ENCODE measurements around the gene FOXL1. TPM values are rescaled to one million over a fixed set of nuclear protein-coding genes. Genes with fewer than 3 reads are reported as not detected.

FOXL1 gene
- total RNA-seq, 1 donor = 2.5 TPM

DNA sequence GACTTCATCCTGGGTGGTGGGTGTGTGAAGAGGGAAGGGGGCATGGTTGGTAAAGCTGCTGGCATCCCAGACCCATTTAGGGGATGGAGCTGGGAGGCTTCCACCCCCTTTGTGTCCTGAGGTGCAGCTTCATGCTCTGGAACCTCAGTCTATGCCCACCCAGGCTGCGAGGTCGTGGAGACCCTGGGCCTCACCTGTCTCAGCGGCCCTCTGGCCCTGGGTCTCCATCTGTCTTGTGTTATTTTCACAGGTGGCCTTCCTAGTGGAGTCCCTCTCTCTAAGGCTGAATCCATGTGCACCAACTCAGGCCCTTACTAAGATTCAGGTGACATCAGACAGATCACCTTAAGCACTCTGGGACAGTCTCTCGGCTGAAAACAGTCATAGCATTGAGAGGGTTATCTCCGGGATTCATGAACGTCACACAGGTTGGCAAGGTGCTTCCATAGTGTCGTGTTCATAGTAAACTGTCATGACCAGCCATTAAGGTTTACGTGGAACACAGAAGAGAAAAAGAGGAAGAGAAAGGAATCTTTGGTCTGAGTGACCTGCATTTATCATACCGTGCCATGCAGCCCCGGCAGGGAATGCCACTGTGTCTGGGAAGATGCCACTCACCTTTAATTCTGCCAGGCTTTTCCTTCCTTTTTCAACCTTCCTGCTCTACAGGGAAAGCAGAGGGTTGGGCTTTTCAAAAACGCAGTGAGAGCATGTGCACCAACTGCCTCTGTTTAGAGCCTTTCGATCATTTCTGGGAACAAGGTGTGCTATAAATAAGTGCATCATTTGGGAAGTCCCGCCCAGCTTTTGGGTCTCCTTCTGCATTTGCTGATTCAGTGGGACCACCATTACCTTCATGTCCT, 4.5 kb upstream of the FOXL1 start:
- H3K27ac ChIP-seq (ENCODE audit: low read depth, low read length) = peak overlapping the region; percentile 96
- peaks cover 100% of the 10 kb centered on the region for H3K79me2 ChIP-seq (ENCODE audit: insufficient read depth, low read length)
- no peaks in the 10 kb centered on the region for H3K9me3 ChIP-seq (ENCODE audit: low read depth, low read length)
- TF ChIP-seq, protein P1, sequence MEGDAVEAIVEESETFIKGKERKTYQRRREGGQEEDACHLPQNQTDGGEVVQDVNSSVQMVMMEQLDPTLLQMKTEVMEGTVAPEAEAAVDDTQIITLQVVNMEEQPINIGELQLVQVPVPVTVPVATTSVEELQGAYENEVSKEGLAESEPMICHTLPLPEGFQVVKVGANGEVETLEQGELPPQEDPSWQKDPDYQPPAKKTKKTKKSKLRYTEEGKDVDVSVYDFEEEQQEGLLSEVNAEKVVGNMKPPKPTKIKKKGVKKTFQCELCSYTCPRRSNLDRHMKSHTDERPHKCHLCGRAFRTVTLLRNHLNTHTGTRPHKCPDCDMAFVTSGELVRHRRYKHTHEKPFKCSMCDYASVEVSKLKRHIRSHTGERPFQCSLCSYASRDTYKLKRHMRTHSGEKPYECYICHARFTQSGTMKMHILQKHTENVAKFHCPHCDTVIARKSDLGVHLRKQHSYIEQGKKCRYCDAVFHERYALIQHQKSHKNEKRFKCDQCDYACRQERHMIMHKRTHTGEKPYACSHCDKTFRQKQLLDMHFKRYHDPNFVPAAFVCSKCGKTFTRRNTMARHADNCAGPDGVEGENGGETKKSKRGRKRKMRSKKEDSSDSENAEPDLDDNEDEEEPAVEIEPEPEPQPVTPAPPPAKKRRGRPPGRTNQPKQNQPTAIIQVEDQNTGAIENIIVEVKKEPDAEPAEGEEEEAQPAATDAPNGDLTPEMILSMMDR (IDR thresholded peaks at IDR 0.05; ENCODE audit: extremely low read depth, low read depth, low read length) = no peak
- no peaks in the 10 kb centered on the region for H3K27me3 ChIP-seq (ENCODE audit: insufficient read depth, low read length)
- peaks cover 29% of the 10 kb centered on the region for H3K4me1 ChIP-seq (ENCODE audit: insufficient read depth, low read length)
- peak overlapping the region; percentile 99 for H3K4me2 ChIP-seq (ENCODE audit: insufficient read depth, low read length)
- peaks cover 3% of the 10 kb centered on the region for H4K20me1 ChIP-seq (ENCODE audit: insufficient read depth, low read length)
- H3K36me3 ChIP-seq (ENCODE audit: insufficient read depth, low read length) = peaks cover 73% of the 10 kb centered on the region
- DNase-seq (ENCODE audit: insufficient read length, low spot score, missing footprints) = peak; percentile 57
- H3K4me3 ChIP-seq (ENCODE audit: insufficient read depth, low read length) = no peak overlapping the region
- no peak overlapping the region for H2AFZ ChIP-seq (ENCODE audit: low read length)

DNA sequence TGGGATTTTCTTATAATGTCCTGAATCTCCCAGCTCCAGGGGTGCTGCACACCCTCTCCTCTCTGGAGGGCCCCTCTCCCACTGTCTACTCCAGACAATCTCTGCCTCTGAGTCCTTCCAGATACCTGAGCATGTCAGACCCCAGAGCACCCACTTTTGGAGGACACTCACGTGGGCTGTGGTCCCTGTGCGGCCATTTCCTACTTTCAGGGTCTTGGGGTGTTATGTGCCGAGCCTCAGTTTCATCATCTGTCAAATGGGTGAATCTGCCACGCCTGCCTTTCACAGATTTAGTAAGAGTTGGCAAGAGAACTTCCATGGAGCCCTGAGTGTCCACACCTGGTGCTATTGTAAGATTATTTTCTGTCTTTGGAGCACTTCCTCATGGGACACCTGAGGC, 3.7 kb upstream of the FOXL1 start:
- Histone ChIP-seq H3K9me3 (ENCODE audit: low read depth, low read length) (no peaks in the 10 kb centered on the region), H3K79me2 (ENCODE audit: insufficient read depth, low read length) (peaks cover 98% of the 10 kb centered on the region), H4K20me1 (ENCODE audit: insufficient read depth, low read length) (peaks cover 3% of the 10 kb centered on the region), H3K27ac (ENCODE audit: low read depth, low read length) (peak overlapping the region; percentile 96), H3K4me3 (ENCODE audit: insufficient read depth, low read length) (no peak overlapping the region), H3K36me3 (ENCODE audit: insufficient read depth, low read length) (peaks cover 70% of the 10 kb centered on the region), H2AFZ (ENCODE audit: low read length) (no peak overlapping the region), H3K27me3 (ENCODE audit: insufficient read depth, low read length) (no peaks in the 10 kb centered on the region), H3K4me2 (ENCODE audit: insufficient read depth, low read length) (no peak overlapping the region), H3K4me1 (ENCODE audit: insufficient read depth, low read length) (peaks cover 29% of the 10 kb centered on the region)
- DNase-seq (ENCODE audit: insufficient read length, low spot score, missing footprints) = peak; percentile 76
- TF ChIP-seq, protein P1 (IDR thresholded peaks at IDR 0.05; ENCODE audit: extremely low read depth, low read depth, low read length) = no peak

DNA sequence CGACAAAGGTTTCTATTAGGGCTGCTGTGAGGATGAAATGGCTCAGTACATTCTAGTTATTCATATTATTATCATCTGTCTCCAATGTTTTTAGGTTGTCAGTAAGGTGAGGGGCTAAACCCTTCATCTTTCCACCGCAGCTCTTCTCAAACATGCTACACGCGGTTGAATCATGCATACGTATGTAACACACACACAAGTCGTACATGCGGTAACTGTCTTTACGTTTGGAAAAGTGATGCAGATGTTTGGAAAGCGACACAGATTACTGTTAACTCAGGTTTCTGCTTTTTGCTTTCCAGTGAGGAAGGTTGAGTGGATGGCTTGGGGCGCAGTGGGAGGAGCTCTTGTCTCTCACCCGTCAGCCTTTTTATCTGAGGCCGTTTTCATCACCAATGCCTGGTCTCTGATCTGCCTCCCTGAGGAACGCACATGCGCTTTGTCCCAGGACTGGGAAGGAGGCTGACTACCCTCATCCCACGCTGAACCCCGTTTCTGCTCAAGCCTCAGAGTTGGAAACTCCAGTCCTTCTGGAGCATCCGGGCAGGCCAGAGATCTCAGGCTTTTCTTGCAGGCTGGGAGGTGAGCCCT, 3.2 kb upstream of the FOXL1 start:
- Histone ChIP-seq H3K4me2 (ENCODE audit: insufficient read depth, low read length) (peak overlapping the region; percentile 24), H3K27me3 (ENCODE audit: insufficient read depth, low read length) (no peaks in the 10 kb centered on the region), H3K4me1 (ENCODE audit: insufficient read depth, low read length) (peaks cover 29% of the 10 kb centered on the region), H2AFZ (ENCODE audit: low read length) (no peak overlapping the region), H3K79me2 (ENCODE audit: insufficient read depth, low read length) (peaks cover 98% of the 10 kb centered on the region), H3K9me3 (ENCODE audit: low read depth, low read length) (no peaks in the 10 kb centered on the region), H3K27ac (ENCODE audit: low read depth, low read length) (peak overlapping the region; percentile 96), H4K20me1 (ENCODE audit: insufficient read depth, low read length) (no peaks in the 10 kb centered on the region), H3K4me3 (ENCODE audit: insufficient read depth, low read length) (peak overlapping the region; percentile 36), H3K36me3 (ENCODE audit: insufficient read depth, low read length) (peaks cover 70% of the 10 kb centered on the region)
- no peak for DNase-seq (ENCODE audit: insufficient read length, low spot score, missing footprints)
- TF ChIP-seq, protein P1 (IDR thresholded peaks at IDR 0.05; ENCODE audit: extremely low read depth, low read depth, low read length) = no peak

All from osteoblast (primary cell).